ENCODE results near the gene FYB2. TPM values are rescaled to one million over a fixed set of nuclear protein-coding genes. Genes with fewer than 3 reads are reported as not detected.

FYB2 gene
- polyA plus RNA-seq, 2 donors = 0.24 to 2.0 TPM

DNA sequence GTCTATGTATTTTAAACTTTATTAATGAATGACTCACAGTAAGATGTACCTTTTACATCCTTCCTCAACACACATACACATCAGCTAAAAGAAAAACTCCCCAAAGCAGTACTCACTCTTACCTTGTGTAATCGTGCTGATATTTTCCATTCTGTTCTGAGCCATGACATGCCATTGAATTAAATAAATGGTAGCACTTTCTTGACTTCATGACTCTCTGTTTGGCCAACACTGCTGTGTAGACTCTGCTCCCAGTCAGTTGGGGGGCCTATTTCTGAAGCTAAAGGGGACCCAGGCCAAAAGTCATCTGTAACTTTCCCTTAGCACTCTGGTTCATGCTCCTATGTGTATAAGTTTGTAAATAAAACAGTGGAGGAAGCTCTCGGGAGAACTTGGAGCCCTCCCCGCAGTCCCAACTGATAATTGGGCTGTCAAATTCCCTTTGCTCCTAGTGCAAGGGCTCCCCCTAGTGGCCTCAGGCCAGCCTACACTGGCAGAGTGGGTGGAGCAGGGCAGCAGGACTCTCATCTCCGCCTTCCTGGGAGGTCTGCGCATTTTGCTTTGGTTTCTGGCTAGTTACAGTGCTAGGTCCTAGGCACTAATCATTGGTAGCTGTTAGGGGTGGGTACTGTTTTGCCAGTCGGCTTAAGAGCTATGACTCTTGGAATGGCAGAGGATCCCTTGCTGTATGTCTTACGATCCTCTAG, 1.7 kb upstream of the FYB2 start:
- Histone ChIP-seq H3K36me3 (ENCODE audit: control insufficient read depth in 2 of 2, insufficient read depth in 2 of 2, low read length in 1 of 2) (no peaks in the 10 kb centered on the region), H3K27ac (ENCODE audit: low read depth in 2 of 2, low read length in 1 of 2) (no peak overlapping the region), H3K4me1 (ENCODE audit: control insufficient read depth in 2 of 2, insufficient read depth in 2 of 2, low read length in 1 of 2) (peaks cover 0 to 15% of the 10 kb centered on the region in 2 donors), H3K27me3 (ENCODE audit: control insufficient read depth in 1 of 2, insufficient read depth in 2 of 2, low read length in 2 of 2) (no peaks in the 10 kb centered on the region), H3K4me3 (ENCODE audit: low read depth in 1 of 2, low read length in 2 of 2) (no peak overlapping the region), H3K9me3 (ENCODE audit: control insufficient read depth in 2 of 2, insufficient read depth in 1 of 2, low read depth in 1 of 2, low read length in 1 of 2) (no peaks in the 10 kb centered on the region)
- WGBS, 2 donors = 13 to 16% methylated on average over 7 of the region's 7 CpGs

DNA sequence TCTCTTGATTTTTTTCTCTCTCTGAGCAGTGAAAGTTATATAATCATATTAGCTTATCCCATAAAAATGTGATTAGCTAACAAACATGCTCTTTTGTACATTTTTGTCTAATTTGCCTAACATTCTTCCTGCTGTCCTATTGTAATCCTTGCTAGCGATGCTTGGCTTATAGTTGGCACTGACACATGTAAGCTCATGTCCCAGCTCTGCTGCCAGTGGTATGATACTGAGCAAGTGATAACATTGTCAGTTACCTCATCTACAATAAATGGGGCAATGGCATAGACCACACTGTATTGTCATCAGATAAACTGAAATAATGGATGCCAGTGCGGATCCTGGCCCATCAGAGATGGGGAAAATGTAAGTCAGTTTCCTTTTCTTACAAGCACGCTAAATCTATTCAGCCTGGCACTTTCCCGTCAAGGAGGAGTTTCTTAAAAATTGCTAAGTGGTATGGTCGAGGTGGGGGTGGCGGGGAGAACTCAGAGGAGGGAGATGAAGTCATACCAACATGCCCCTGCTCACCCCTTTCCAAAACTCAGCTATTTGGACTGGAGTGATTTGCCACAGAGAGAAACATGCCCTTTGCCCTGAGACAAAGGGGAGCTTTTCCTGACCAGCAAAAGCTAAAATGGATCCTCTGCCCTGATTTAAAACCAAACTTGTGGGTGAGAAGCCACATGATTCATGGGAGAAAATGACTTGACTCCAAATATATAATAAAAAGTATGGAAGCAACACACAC, 1.3 kb downstream of the FYB2 start:
- 77% methylated on average over 6 of the region's 6 CpGs for WGBS, 2 donors
- Histone ChIP-seq H3K9me3 (ENCODE audit: control insufficient read depth in 2 of 2, insufficient read depth in 1 of 2, low read depth in 1 of 2, low read length in 1 of 2) (no peaks in the 10 kb centered on the region), H3K36me3 (ENCODE audit: control insufficient read depth in 2 of 2, insufficient read depth in 2 of 2, low read length in 1 of 2) (no peaks in the 10 kb centered on the region), H3K27ac (ENCODE audit: low read depth in 2 of 2, low read length in 1 of 2) (no peak overlapping the region), H3K27me3 (ENCODE audit: control insufficient read depth in 1 of 2, insufficient read depth in 2 of 2, low read length in 2 of 2) (no peaks in the 10 kb centered on the region), H3K4me3 (ENCODE audit: low read depth in 1 of 2, low read length in 2 of 2) (no peak overlapping the region), H3K4me1 (ENCODE audit: control insufficient read depth in 2 of 2, insufficient read depth in 2 of 2, low read length in 1 of 2) (peaks cover 0 to 15% of the 10 kb centered on the region in 2 donors)

DNA sequence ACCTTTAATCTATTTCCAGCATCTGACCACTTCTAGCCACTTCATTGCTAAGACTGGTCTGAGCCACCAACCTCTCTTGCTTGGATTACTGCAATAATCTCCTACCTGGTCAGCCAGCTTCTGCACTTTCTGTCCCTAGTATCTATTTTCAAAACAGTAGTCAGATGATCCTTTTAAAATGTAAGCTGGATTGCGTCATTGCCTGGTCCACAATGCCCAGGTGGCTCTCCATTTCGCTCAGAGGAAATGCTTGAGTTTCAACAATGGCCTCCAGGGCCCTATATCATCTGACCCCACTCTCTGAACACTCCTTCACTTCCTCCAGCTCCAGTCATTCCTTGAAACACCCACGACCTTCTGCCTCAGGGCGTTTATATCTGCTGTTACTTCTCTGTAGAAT, 2.3 kb downstream of the FYB2 start:
- Histone ChIP-seq H3K4me3 (ENCODE audit: low read depth in 1 of 2, low read length in 2 of 2) (no peak overlapping the region), H3K27ac (ENCODE audit: low read depth in 2 of 2, low read length in 1 of 2) (peak overlapping the region; percentile 24 to 34), H3K4me1 (ENCODE audit: control insufficient read depth in 2 of 2, insufficient read depth in 2 of 2, low read length in 1 of 2) (peaks cover 0 to 15% of the 10 kb centered on the region in 2 donors), H3K36me3 (ENCODE audit: control insufficient read depth in 2 of 2, insufficient read depth in 2 of 2, low read length in 1 of 2) (no peaks in the 10 kb centered on the region), H3K9me3 (ENCODE audit: control insufficient read depth in 2 of 2, insufficient read depth in 1 of 2, low read depth in 1 of 2, low read length in 1 of 2) (no peaks in the 10 kb centered on the region), H3K27me3 (ENCODE audit: control insufficient read depth in 1 of 2, insufficient read depth in 2 of 2, low read length in 2 of 2) (no peaks in the 10 kb centered on the region)
- WGBS, 2 donors = 57 to 70% methylated on average over 4 of the region's 4 CpGs

DNA sequence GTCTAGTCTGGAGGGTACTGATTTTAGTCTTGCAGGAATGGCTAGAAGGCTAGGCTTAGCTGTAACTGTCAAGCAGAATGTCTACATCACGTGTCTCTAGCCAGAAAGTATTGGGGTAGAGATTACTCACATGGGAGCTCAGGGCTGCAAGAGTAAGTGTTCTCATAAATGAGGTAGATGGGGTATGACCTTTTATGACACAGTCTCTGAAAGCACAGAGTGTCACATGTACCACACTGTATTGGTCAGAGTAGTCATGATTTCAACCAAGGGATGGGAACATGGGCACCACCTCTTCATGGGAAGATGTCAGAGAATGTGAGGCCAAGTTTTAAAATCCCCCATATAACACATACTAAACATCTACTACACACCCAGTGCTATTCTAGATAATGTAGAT, 2.9 kb downstream of the FYB2 start:
- Histone ChIP-seq H3K27ac (ENCODE audit: low read depth in 2 of 2, low read length in 1 of 2) (peak overlapping the region in 1 of 2 donors; percentile 18), H3K4me3 (ENCODE audit: low read depth in 1 of 2, low read length in 2 of 2) (no peak overlapping the region), H3K4me1 (ENCODE audit: control insufficient read depth in 2 of 2, insufficient read depth in 2 of 2, low read length in 1 of 2) (peaks cover 0 to 15% of the 10 kb centered on the region in 2 donors), H3K9me3 (ENCODE audit: control insufficient read depth in 2 of 2, insufficient read depth in 1 of 2, low read depth in 1 of 2, low read length in 1 of 2) (no peaks in the 10 kb centered on the region), H3K36me3 (ENCODE audit: control insufficient read depth in 2 of 2, insufficient read depth in 2 of 2, low read length in 1 of 2) (no peaks in the 10 kb centered on the region), H3K27me3 (ENCODE audit: control insufficient read depth in 1 of 2, insufficient read depth in 2 of 2, low read length in 2 of 2) (no peaks in the 10 kb centered on the region)
- WGBS, 2 donors = 74 to 78% methylated on average over 1 of the region's 1 CpG

DNA sequence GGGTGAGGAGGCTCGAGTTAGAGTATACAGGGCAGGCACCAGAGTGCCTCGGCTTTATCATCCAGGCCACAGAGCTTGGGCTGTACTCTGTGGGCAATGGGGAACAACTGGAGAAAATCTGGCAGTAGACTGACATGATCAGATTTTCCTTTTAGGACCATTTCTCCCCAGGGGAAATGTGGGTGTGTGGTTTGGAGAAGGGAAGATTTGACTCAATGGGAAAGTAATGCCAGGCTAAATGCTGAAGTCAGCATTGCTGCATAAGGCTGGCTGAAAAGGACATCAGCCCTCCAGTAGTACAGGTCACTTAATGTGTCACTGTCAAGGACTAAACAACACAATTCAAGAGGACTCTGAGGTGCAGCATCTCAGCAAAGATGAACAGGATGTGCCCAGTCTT, 5.0 kb downstream of the FYB2 start:
- H3K9me3 ChIP-seq (ENCODE audit: control insufficient read depth in 2 of 2, insufficient read depth in 1 of 2, low read depth in 1 of 2, low read length in 1 of 2) = no peaks in the 10 kb centered on the region
- peaks cover 0 to 6% of the 10 kb centered on the region in 2 donors for H3K4me1 ChIP-seq (ENCODE audit: control insufficient read depth in 2 of 2, insufficient read depth in 2 of 2, low read length in 1 of 2)
- 83 to 84% methylated on average over 2 of the region's 2 CpGs for WGBS, 2 donors
- no peak overlapping the region for H3K27ac ChIP-seq (ENCODE audit: low read depth in 2 of 2, low read length in 1 of 2)
- H3K27me3 ChIP-seq (ENCODE audit: control insufficient read depth in 1 of 2, insufficient read depth in 2 of 2, low read length in 2 of 2) = no peaks in the 10 kb centered on the region
- no peaks in the 10 kb centered on the region for H3K36me3 ChIP-seq (ENCODE audit: control insufficient read depth in 2 of 2, insufficient read depth in 2 of 2, low read length in 1 of 2)
- no peak overlapping the region for H3K4me3 ChIP-seq (ENCODE audit: low read depth in 1 of 2, low read length in 2 of 2)

DNA sequence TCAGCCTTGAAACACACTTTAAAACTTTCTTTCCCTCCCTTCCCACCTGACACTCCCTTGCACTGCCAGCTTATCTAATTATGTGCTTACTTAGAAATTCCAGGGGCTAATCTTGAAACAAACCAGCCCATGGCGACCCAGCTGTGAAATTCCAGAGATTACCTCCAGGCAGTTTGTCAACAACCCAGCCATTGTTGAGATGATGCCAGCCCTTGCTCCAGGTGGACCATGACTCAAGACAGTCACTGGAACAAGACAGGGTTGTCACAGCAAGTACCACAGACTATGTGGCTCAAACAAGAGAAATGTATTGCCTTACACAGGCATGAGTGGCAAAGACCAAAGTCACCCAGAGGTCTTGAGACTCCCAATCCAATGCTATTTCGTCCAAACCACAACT, 7.9 kb downstream of the FYB2 start:
- H3K27ac ChIP-seq (ENCODE audit: low read depth in 2 of 2, low read length in 1 of 2) = no peak overlapping the region
- H3K36me3 ChIP-seq (ENCODE audit: control insufficient read depth in 2 of 2, insufficient read depth in 2 of 2, low read length in 1 of 2) = no peaks in the 10 kb centered on the region
- H3K4me1 ChIP-seq (ENCODE audit: control insufficient read depth in 2 of 2, insufficient read depth in 2 of 2, low read length in 1 of 2) = no peaks in the 10 kb centered on the region
- H3K27me3 ChIP-seq (ENCODE audit: control insufficient read depth in 1 of 2, insufficient read depth in 2 of 2, low read length in 2 of 2) = no peaks in the 10 kb centered on the region
- WGBS, 2 donors = 29 to 39% methylated on average over 2 of the region's 2 CpGs
- H3K9me3 ChIP-seq (ENCODE audit: control insufficient read depth in 2 of 2, insufficient read depth in 1 of 2, low read depth in 1 of 2, low read length in 1 of 2) = no peaks in the 10 kb centered on the region
- H3K4me3 ChIP-seq (ENCODE audit: low read depth in 1 of 2, low read length in 2 of 2) = no peak overlapping the region

DNA sequence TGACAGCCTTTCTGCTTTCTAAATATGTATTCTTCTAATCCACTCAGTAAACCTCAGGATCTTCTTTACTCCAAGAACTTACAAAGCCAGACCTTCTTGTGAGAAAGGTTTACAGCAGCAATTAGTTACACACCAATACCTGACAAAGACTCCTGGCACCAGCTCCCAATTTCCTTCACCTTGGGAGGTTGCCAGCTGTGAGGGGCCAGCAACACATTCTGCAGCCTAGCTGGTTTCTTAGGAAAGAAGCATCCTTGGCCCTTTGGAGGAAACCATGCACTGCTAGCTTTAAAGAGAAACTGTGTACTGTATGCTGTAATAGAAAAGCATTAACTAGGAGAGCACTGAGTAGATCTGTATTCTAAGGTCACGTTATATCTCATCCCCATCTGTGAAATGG, 10.8 kb downstream of the FYB2 start:
- no peaks in the 10 kb centered on the region for H3K36me3 ChIP-seq (ENCODE audit: control insufficient read depth in 2 of 2, insufficient read depth in 2 of 2, low read length in 1 of 2)
- H3K4me1 ChIP-seq (ENCODE audit: control insufficient read depth in 2 of 2, insufficient read depth in 2 of 2, low read length in 1 of 2) = no peaks in the 10 kb centered on the region
- 72 to 79% methylated on average over 1 of the region's 1 CpG for WGBS, 2 donors
- no peaks in the 10 kb centered on the region for H3K9me3 ChIP-seq (ENCODE audit: control insufficient read depth in 2 of 2, insufficient read depth in 1 of 2, low read depth in 1 of 2, low read length in 1 of 2)
- H3K27ac ChIP-seq (ENCODE audit: low read depth in 2 of 2, low read length in 1 of 2) = no peak overlapping the region
- no peak overlapping the region for H3K4me3 ChIP-seq (ENCODE audit: low read depth in 1 of 2, low read length in 2 of 2)
- no peaks in the 10 kb centered on the region for H3K27me3 ChIP-seq (ENCODE audit: control insufficient read depth in 1 of 2, insufficient read depth in 2 of 2, low read length in 2 of 2)

DNA sequence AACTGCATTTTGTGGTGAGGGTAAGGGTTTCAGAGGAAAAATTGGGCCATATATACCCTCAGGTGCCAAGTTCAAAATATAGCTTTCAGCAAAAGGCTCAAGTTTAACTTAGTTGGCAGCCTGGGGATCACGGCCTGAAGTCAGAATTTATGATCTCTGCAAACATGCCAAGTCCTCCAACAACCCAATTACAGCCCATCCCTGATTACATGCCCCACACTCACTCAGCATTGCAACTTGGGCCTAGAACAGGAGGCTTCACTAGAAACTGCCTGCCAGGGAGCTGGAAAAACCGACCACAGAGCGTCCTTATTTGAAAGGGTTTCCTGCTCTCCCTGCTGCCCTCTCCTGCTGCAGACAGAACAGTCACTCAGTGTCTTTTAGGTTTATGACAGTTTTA, 12.4 kb downstream of the FYB2 start:
- Histone ChIP-seq H3K27ac (ENCODE audit: low read depth in 2 of 2, low read length in 1 of 2) (no peak overlapping the region), H3K4me3 (ENCODE audit: low read depth in 1 of 2, low read length in 2 of 2) (no peak overlapping the region), H3K36me3 (ENCODE audit: control insufficient read depth in 2 of 2, insufficient read depth in 2 of 2, low read length in 1 of 2) (no peaks in the 10 kb centered on the region), H3K27me3 (ENCODE audit: control insufficient read depth in 1 of 2, insufficient read depth in 2 of 2, low read length in 2 of 2) (no peaks in the 10 kb centered on the region), H3K9me3 (ENCODE audit: control insufficient read depth in 2 of 2, insufficient read depth in 1 of 2, low read depth in 1 of 2, low read length in 1 of 2) (no peaks in the 10 kb centered on the region), H3K4me1 (ENCODE audit: control insufficient read depth in 2 of 2, insufficient read depth in 2 of 2, low read length in 1 of 2) (no peaks in the 10 kb centered on the region)
- WGBS, 2 donors = 49 to 54% methylated on average over 3 of the region's 3 CpGs

DNA sequence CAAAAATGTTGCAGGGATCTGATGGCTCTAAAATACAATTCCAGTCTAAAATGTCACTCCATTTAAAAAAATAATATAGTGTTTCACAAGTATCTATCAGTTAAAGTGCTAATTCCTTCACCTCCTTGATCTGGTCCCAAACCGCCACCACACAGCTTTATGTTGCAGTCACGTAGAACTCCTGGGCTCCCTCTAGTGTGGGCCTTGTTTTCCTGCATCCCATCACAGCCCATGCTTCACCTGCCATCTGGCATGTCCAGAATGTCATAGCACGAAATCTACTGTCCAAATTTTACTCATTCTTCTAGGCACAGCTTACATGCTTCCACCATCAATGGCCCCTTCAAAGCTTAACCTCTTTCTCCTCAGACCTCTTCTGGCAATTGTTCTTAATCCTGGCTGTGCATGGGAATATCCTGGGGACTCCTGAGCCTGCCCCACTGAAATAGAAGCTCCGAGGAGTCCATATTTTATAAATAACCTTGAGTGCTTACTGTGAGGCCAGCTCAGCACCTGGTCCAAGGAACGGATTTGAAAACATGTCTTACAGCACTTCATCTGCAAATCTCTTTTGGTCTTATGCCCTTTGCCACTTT, 15.5 kb downstream of the FYB2 start:
- Histone ChIP-seq H3K36me3 (ENCODE audit: control insufficient read depth in 2 of 2, insufficient read depth in 2 of 2, low read length in 1 of 2) (no peaks in the 10 kb centered on the region), H3K27me3 (ENCODE audit: control insufficient read depth in 1 of 2, insufficient read depth in 2 of 2, low read length in 2 of 2) (no peaks in the 10 kb centered on the region), H3K9me3 (ENCODE audit: control insufficient read depth in 2 of 2, insufficient read depth in 1 of 2, low read depth in 1 of 2, low read length in 1 of 2) (no peaks in the 10 kb centered on the region), H3K4me3 (ENCODE audit: low read depth in 1 of 2, low read length in 2 of 2) (no peak overlapping the region), H3K4me1 (ENCODE audit: control insufficient read depth in 2 of 2, insufficient read depth in 2 of 2, low read length in 1 of 2) (no peaks in the 10 kb centered on the region), H3K27ac (ENCODE audit: low read depth in 2 of 2, low read length in 1 of 2) (no peak overlapping the region)
- WGBS, 2 donors = 72 to 77% methylated on average over 5 of the region's 5 CpGs
